K562 (cell line): ENCODE results near the gene TAPBPL. TPM values are rescaled to one million over a fixed set of nuclear protein-coding genes. Genes with fewer than 3 reads are reported as not detected.

Experiments
- ARID4B ChIP-seq: sonication (generic); formaldehyde crosslinking; IDR thresholded peaks from 2 replicates; pipeline ENCODE4 v1.8.0; 2022; ENCODE audit warnings: mild to moderate bottlenecking, missing genetic modification reagents
- ELF4 ChIP-seq: fragments of 450-650 bp; formaldehyde crosslinking; IDR thresholded peaks from 2 replicates; pipeline ENCODE4 v1.4.0; 2022; ENCODE audit warnings: missing genetic modification characterization
- GATAD2A ChIP-seq: fragments of 450-650 bp; IDR thresholded peaks from 2 replicates; pipeline ENCODE4 v1.6.1; 2017
- GTF2A2 ChIP-seq: IDR thresholded peaks from 2 replicates; pipeline ENCODE4 v1.6.1; 2016; ENCODE audit warnings: mild to moderate bottlenecking, missing genetic modification characterization, missing compliant biosample characterization
- HMGN3 ChIP-seq: IDR thresholded peaks from 2 replicates; pipeline ENCODE4 v1.6.1; 2011; ENCODE audit warnings: borderline replicate concordance, low read depth, mild to moderate bottlenecking, mixed read lengths, low read length; ENCODE audit not compliant: insufficient read length; ENCODE audit errors: extremely low read depth
- IRF1 ChIP-seq: sonication (generic); formaldehyde crosslinking; IDR thresholded peaks from 2 replicates; pipeline ENCODE4 v1.8.0; 2022; ENCODE audit warnings: missing genetic modification reagents, mild to moderate bottlenecking, borderline replicate concordance
- MYBL2 ChIP-seq, 2 experiments: fragments of 450-650 bp in 1 of 2; sonication (generic) in 1 of 2; formaldehyde crosslinking in 1 of 2; IDR thresholded peaks; 2 replicates each; pipeline versions ENCODE4 v1.6.1 to v1.8.1; 2017 to 2022; ENCODE audit warnings: borderline replicate concordance in 1 of 2, inconsistent platforms in 1 of 2, low read depth in 1 of 2, mild to moderate bottlenecking in 1 of 2, missing genetic modification reagents in 1 of 2, moderate library complexity in 1 of 2
- NFATC3 ChIP-seq: fragments of 450-650 bp; IDR thresholded peaks from 2 replicates; pipeline ENCODE4 v1.6.1; 2017; ENCODE audit warnings: mild to moderate bottlenecking
- NKRF ChIP-seq: fragments of 450-650 bp; IDR thresholded peaks from 2 replicates; pipeline ENCODE4 v1.6.1; 2016; ENCODE audit warnings: borderline replicate concordance
- NR2F6 ChIP-seq: fragments of 450-650 bp; formaldehyde crosslinking; IDR thresholded peaks from 2 replicates; pipeline ENCODE4 v1.4.0; 2020; ENCODE audit warnings: mild to moderate bottlenecking
- POLR3A ChIP-seq: IDR thresholded peaks from 2 replicates; pipeline ENCODE4 v1.6.1; 2011; ENCODE audit warnings: borderline replicate concordance, mild to moderate bottlenecking, moderate library complexity; ENCODE audit not compliant: insufficient read length, insufficient read depth; ENCODE audit errors: extremely low read depth
- RBM14 ChIP-seq: fragments of 200-400 bp; formaldehyde crosslinking; IDR thresholded peaks from 2 replicates; pipeline ENCODE4 v1.6.1; 2018; ENCODE audit warnings: low read depth, mild to moderate bottlenecking, low read length, moderate library complexity, borderline replicate concordance; ENCODE audit not compliant: insufficient read depth
- RBM34 ChIP-seq: fragments of 200-400 bp; formaldehyde crosslinking; IDR thresholded peaks from 2 replicates; pipeline ENCODE4 v1.6.1; 2018; ENCODE audit warnings: low read length, borderline replicate concordance; ENCODE audit not compliant: insufficient read depth
- SMAD3 ChIP-seq: fragments of 450-650 bp; formaldehyde crosslinking; conservative IDR thresholded peaks from 2 replicates; pipeline ENCODE4 v1.4.0; 2020; ENCODE audit warnings: mild to moderate bottlenecking
- SNIP1 ChIP-seq: fragments of 450-650 bp; IDR thresholded peaks from 2 replicates; pipeline ENCODE4 v1.7.1; 2017; ENCODE audit warnings: low read depth, mild to moderate bottlenecking
- TFAM ChIP-seq: fragments of 250-450 bp; sonication (Bioruptor Pico); conservative IDR thresholded peaks from 2 replicates; pipeline ENCODE4 v1.5.0; 2021; ENCODE audit warnings: mild to moderate bottlenecking, moderate library complexity
- ZFX ChIP-seq: sonication (generic); formaldehyde crosslinking; IDR thresholded peaks from 2 replicates; pipeline ENCODE4 v1.8.0; 2022; ENCODE audit warnings: mild to moderate bottlenecking, missing genetic modification reagents, moderate library complexity
- ZKSCAN8 ChIP-seq: fragments of 200-800 bp; sonication (Bioruptor generic); IDR thresholded peaks from 2 replicates; pipeline ENCODE4 v1.6.1; 2016; ENCODE audit warnings: missing genetic modification characterization, missing compliant biosample characterization
- ZNF134 ChIP-seq: fragments of 250-450 bp; sonication (Bioruptor Pico); conservative IDR thresholded peaks from 2 replicates; pipeline ENCODE4 v1.4.0; 2020
- polyA plus RNA-seq, 8 experiments: library from polyadenylated mRNA; depleted of rRNA in 4 of 8; stranded (reverse) in 5 of 8; unstranded in 3 of 8; fragments of >200 nt; fragmentation: Nextera tagmentation in 2 of 8; fragmentation: Illumina TruSeq in 1 of 8; extraction: Ambion mirVana in 2 of 8; extraction: Trizol in 1 of 8; gene quantifications; 2 replicates each; pipeline versions ENCODE4 v1.2.1 to v1.2.3, GENCODE V29; 2011 to 2014; ENCODE audit warnings: inconsistent platforms in 1 of 8, missing spikeins in 1 of 8
- total RNA-seq, 7 experiments: library from RNA; depleted of rRNA in 6 of 7; stranded (reverse); fragments of >200 nt in 6 of 7; fragmentation: Illumina TruSeq in 2 of 7; extraction: Trizol in 2 of 7; gene quantifications; 2 replicates each; pipeline versions ENCODE4 v1.2.1 to v1.2.3, GENCODE V29; 2011 to 2021; ENCODE audit warnings: low replicate concordance in 1 of 7

The TAPBPL gene
- total and polyA plus RNA-seq, 9 of the 15 experiments (the other 6 are each of a cell fraction or from before 2014, with no cell fraction given) = 0.29 to 1.6 (median 0.45) TPM

GRCh38 chr12:6430124-6430989 lies 21.5 kb upstream of the TAPBPL start (continued):
- no peak for TF ChIP-seq ELF4 (CRISPR knock-in tag)
- no peak for TF ChIP-seq TFAM
- TF ChIP-seq POLR3A = no peak
- no peak for TF ChIP-seq SMAD3 (CRISPR knock-in tag)
- TF ChIP-seq ZKSCAN8 = no peak
- TF ChIP-seq MYBL2 (IDR thresholded peaks at IDR 0.05; ENCODE audit: low read depth) = no peak
- no peak for TF ChIP-seq MYBL2 (CRISPR knock-in tag; IDR thresholded peaks at IDR 0.05; ENCODE audit: borderline replicate concordance)
- no peak for TF ChIP-seq RBM34
- no peak for TF ChIP-seq ZFX (CRISPR knock-in tag)
- TF ChIP-seq IRF1 = no peak
- TF ChIP-seq RBM14 = no peak
- no peak for TF ChIP-seq NKRF
- no peak for TF ChIP-seq NR2F6 (CRISPR knock-in tag)
- peak; percentile 30; the same call in 1 of the 2 replicates for TF ChIP-seq GATAD2A
- TF ChIP-seq NFATC3 = peak; percentile 43; the same call in 1 of the 2 replicates
- TF ChIP-seq GTF2A2 (tag) = no peak
- TF ChIP-seq ZNF134 (CRISPR knock-in tag) = no peak
- no peak for TF ChIP-seq ARID4B (CRISPR knock-in tag)
- no peak for TF ChIP-seq HMGN3
- no peak for TF ChIP-seq SNIP1
